ENCODE results near the gene ARID1B. TPM values are rescaled to one million over a fixed set of nuclear protein-coding genes. Genes with fewer than 3 reads are reported as not detected.

Gene ARID1B
- polyA plus RNA-seq, 1 experiment: 17.0 TPM

DNA sequence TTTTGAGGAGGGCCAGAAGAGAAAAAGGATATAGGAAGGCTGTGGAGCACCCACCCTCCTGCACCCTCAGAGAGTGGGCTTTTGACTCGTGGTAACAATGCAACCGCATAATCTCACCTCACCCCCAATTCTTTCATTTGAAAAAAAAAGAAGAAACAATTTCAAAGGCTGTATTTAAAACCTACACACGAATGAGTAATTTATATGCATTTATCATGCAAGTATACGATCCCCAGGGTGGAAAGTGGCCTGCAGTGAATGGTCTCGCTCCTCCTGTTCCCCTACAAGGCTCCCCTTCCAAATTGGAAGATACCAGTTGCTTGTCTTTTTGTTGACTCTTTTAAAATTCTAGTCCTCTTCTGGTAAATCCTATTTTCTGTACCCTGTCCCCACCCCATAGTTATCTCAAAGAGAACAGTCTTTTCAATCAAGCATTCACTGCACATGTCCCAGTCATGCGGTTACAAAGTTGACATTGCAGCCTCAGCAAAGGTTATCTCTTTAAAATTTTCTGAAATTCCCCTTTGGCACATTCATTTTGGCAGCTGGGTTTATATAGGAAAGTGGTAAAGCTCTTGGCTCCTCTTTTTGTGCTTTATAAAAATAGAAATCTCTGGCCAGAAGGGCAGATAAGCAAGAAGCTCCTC is 110.6 kb downstream of the ARID1B start:
- ChIA-PET POLR2A (no interaction called here), CTCF (no interaction called here)
- Histone ChIP-seq H3K27me3 (ENCODE audit: control insufficient read depth, insufficient read depth, low read length) (no peaks in the 10 kb centered on the region), H3K36me3 (ENCODE audit: control insufficient read depth, insufficient read depth, low read length) (no peaks in the 10 kb centered on the region), H3K4me3 (ENCODE audit: low read depth, low read length) (no peak overlapping the region)
- TF ChIP-seq, protein P1, sequence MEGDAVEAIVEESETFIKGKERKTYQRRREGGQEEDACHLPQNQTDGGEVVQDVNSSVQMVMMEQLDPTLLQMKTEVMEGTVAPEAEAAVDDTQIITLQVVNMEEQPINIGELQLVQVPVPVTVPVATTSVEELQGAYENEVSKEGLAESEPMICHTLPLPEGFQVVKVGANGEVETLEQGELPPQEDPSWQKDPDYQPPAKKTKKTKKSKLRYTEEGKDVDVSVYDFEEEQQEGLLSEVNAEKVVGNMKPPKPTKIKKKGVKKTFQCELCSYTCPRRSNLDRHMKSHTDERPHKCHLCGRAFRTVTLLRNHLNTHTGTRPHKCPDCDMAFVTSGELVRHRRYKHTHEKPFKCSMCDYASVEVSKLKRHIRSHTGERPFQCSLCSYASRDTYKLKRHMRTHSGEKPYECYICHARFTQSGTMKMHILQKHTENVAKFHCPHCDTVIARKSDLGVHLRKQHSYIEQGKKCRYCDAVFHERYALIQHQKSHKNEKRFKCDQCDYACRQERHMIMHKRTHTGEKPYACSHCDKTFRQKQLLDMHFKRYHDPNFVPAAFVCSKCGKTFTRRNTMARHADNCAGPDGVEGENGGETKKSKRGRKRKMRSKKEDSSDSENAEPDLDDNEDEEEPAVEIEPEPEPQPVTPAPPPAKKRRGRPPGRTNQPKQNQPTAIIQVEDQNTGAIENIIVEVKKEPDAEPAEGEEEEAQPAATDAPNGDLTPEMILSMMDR (IDR thresholded peaks at IDR 0.05; ENCODE audit: insufficient read depth, low read depth, low read length): no peak
- no peak for DNase-seq (ENCODE audit: low read depth)

DNA sequence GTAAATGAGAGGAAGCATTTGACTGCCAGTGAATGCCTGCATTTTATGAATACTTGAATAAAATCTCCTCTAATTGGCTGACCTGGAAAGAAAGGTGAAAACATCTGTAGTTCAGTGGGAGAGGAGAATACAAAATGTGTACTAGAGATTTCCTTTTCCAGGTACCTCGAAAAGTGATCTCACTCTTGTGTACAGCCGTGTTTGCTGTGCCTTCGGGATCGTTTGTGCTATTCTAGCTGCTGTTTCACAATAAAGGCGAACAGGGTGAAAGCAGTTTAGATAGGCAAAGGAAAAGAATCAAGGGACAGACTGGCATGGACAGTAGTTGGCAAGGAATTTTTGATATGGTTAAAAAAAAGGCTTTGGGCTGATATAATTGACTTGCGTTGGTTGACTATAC is 112.3 kb downstream of the ARID1B start:
- ChIA-PET CTCF (no interaction called here), POLR2A (no interaction called here)
- DNase-seq (ENCODE audit: low read depth): no peak
- TF ChIP-seq, protein P1 (IDR thresholded peaks at IDR 0.05; ENCODE audit: insufficient read depth, low read depth, low read length): no peak
- Histone ChIP-seq H3K27me3 (ENCODE audit: control insufficient read depth, insufficient read depth, low read length) (no peaks in the 10 kb centered on the region), H3K36me3 (ENCODE audit: control insufficient read depth, insufficient read depth, low read length) (no peaks in the 10 kb centered on the region), H3K4me3 (ENCODE audit: low read depth, low read length) (no peak overlapping the region)

DNA sequence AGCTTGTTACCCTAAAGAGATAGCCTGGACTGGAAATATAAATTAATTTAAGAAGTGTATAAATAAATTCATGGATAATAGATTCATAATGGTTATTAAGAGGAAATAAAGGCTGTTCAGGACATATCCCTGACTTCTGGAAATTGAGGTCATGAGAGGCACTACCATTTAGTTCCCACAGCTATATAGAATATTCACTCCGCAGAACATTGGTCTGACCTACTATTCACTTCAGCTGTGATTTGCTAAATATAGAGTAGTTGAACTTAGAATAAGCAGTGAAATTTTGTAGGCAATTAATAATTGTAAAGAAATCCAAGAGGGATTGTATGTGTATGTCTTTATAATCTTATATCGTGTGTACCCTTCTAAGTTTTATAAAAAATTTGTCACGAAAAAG is 112.8 kb downstream of the ARID1B start:
- DNase-seq (ENCODE audit: low read depth): no peak
- no peak overlapping the region for H3K4me3 ChIP-seq (ENCODE audit: low read depth, low read length)
- no peaks in the 10 kb centered on the region for H3K36me3 ChIP-seq (ENCODE audit: control insufficient read depth, insufficient read depth, low read length)
- POLR2A ChIA-PET: interaction anchor here (0.6 kb wide), 1 partner anchor 28 kb away, joined by 3 read pairs; no protein-coding TSS in a partner anchor
- no peaks in the 10 kb centered on the region for H3K27me3 ChIP-seq (ENCODE audit: control insufficient read depth, insufficient read depth, low read length)
- CTCF ChIA-PET: interaction anchor here (1.3 kb wide), 1 partner anchor 11 kb away, joined by 4 read pairs; no protein-coding TSS in a partner anchor
- TF ChIP-seq, protein P1 (IDR thresholded peaks at IDR 0.05; ENCODE audit: insufficient read depth, low read depth, low read length): no peak

DNA sequence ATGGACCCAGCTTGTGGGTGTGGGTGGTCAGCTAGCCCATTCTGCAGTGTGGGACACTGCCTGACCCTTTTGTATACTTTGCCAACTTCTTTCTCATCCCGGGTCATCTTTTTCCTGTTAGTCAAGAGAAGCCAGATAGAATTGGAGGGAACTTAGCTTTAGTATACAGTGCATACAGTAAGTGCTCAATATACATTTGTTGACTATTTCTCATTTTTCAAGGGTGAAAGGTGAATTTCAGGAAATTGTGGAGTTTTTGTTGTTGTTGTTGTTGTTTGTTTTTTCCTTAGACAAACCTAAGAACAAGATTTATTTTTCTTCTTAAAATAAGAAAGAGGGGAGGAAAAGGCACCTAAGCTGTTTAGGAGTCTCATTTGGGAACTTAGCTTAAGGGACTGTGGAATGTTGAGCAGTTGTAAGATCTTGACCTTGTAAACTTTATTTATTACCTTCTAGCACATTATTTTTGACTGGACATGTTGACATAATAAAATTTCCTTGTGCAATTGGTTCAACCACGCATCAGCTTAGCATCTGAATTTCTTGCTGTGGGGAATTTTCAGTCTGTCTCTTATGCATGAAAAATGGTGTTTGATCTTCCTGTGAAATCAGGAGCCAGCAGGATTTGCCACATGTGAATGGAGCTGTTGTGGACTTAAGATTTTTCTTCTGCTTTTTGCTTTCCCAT is 113.6 kb downstream of the ARID1B start:
- ChIA-PET POLR2A (interaction anchor here (0.6 kb wide), 1 partner anchor 27 kb away, joined by 3 read pairs; no protein-coding TSS in a partner anchor), CTCF (interaction anchor here (1.3 kb wide), 1 partner anchor 11 kb away, joined by 4 read pairs; no protein-coding TSS in a partner anchor)
- Histone ChIP-seq H3K27me3 (ENCODE audit: control insufficient read depth, insufficient read depth, low read length) (no peaks in the 10 kb centered on the region), H3K4me3 (ENCODE audit: low read depth, low read length) (no peak overlapping the region), H3K36me3 (ENCODE audit: control insufficient read depth, insufficient read depth, low read length) (no peaks in the 10 kb centered on the region)
- TF ChIP-seq, protein P1 (IDR thresholded peaks at IDR 0.05; ENCODE audit: insufficient read depth, low read depth, low read length): no peak
- peak; percentile 26 for DNase-seq (ENCODE audit: low read depth)

DNA sequence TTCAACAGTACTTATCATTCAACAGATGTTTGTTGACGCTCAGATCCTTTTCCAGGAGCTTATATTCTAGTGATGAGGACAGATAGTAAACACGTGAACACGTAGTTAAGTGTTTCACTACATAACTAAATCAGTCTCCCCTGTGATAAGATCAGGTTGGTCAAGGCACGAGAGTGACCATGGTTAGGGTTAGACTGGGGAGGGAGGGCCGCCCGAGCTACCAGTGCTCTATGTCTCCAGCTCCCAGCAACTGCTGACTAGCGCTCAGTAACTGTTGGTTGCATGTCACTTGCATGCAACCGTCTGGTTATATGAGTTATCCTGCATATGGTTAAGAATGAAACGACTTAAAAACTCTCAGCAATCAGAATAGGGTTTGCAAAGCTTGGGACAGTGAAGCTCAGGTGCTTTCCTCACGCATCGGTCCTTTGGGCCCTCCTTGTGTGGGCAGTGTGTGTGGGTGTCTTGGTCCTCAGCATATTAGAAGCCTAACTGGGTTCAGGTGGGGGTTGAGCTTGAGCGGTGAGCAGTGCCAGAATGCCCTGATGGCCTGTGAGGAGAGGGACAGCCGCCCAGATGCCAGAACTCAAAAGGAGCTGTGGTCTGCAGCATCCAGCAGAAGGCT is 120.8 kb downstream of the ARID1B start:
- no peaks in the 10 kb centered on the region for H3K36me3 ChIP-seq (ENCODE audit: control insufficient read depth, insufficient read depth, low read length)
- DNase-seq (ENCODE audit: low read depth): no peak
- no peaks in the 10 kb centered on the region for H3K27me3 ChIP-seq (ENCODE audit: control insufficient read depth, insufficient read depth, low read length)
- CTCF ChIA-PET: interaction anchor here (1.2 to 1.6 kb wide), 2 partner anchors 28 to 43 kb away, joined by 3 read pairs; no protein-coding TSS in a partner anchor
- H3K4me3 ChIP-seq (ENCODE audit: low read depth, low read length): no peak overlapping the region
- POLR2A ChIA-PET: interaction anchor here (0.7 kb wide), 1 partner anchor 10 kb away, joined by 3 read pairs; no protein-coding TSS in a partner anchor
- TF ChIP-seq, protein P1 (IDR thresholded peaks at IDR 0.05; ENCODE audit: insufficient read depth, low read depth, low read length): no peak

Data from BJ (cell line).